Erythroblast (primary cell): ENCODE results near the gene GMDS.
A peak's percentile ranks its signal among the peaks of the same experiment; 100 is the strongest.

Source experiments
- DNase-seq, 2 experiments: peaks; one replicate each; lab custom pipeline; 2025; lab: John Stamatoyannopoulos, UW
- GATA1 ChIP-seq: IDR thresholded peaks from 2 replicates; pipeline ENCODE4 v1.6.1; 2011; ENCODE audit warnings: low read depth, mild to moderate bottlenecking, control low read depth, low read length, moderate library complexity
- POLR2A ChIP-seq: IDR thresholded peaks from 2 replicates; pipeline ENCODE4 v1.6.1; 2011; ENCODE audit warnings: mild to moderate bottlenecking, low read length

GMDS gene

GRCh38 chr6:1713016-1713600 is 532.3 kb downstream of the GMDS start:
- no peak for DNase-seq
- no peak for TF ChIP-seq POLR2A
- TF ChIP-seq GATA1, result no peak

GRCh38 chr6:1712451-1712850 is 533.0 kb downstream of the GMDS start:
- TF ChIP-seq GATA1, result no peak
- no peak for TF ChIP-seq POLR2A
- DNase-seq, result no peak

DNA sequence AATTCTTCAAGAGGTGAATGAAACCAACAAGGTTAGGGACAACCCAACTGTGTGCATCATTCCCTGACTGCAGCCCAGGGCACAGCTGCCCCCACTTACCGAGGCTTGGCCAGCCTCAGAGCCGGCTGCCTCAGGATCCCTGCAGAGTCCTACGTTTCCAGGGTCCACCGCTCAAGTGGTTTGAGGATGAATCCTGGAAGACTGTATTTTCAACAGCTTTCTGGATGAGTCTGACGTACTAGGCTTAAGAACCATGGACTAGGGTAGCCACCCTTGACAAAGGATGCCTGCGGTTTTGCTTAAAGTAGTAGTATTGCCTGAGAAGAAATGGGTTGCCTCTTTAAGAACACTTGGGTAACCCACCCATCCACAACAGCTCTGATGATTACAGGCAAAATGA is 534.3 kb downstream of the GMDS start:
- no peak for DNase-seq
- TF ChIP-seq GATA1, result no peak
- TF ChIP-seq POLR2A, result no peak

DNA sequence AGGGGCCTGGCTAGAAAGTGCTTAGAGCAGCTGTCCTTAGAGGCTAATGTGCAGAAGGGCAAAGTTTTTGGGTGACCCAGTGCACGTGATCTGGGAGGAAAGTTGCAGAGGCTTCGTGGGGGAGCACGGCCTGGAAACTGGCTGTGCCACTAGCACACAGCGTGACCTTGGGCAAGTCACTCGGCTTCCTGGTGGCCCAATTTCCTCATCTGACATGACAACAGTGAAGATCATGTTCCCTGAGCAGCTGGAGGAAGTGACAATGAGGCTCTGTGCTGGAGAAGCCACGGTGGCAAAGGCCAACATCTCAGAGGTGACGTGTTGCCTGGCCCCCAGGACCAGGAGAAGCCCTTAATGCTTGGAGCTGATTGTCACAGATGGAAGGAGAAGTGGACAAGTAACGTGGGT is 536.2 kb downstream of the GMDS start:
- TF ChIP-seq GATA1, result no peak

GRCh38 chr6:1708820-1709219 is 536.6 kb downstream of the GMDS start:
- TF ChIP-seq GATA1 (no peak), POLR2A (no peak)
- no peak for DNase-seq

More for the DNA sequence above, 536.2 kb downstream of the GMDS start:
- no peak for DNase-seq

DNA sequence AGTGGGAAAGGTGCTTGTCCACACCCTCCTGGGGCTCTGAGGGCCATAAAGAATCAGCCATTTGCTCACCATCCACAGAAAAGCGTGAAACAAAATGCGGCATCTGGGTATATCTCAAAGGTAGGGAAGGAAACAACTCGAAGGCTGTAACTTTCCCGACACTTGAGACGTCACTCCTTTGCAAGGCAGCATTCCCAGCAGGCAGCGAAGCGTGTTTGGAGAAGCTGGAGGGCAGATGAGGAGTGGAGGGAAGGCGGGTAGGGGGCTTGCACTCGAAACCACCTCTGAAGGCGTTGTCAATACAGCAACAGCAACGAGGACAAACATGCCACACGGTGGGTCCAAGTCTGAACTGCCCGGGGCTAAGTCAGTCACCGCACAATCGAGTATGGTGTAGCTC is 537.3 kb downstream of the GMDS start:
- TF ChIP-seq POLR2A, result no peak
- TF ChIP-seq GATA1, result no peak
- DNase-seq, result no peak

GRCh38 chr6:1705630-1706029 is 539.8 kb downstream of the GMDS start:
- DNase-seq, result no peak
- TF ChIP-seq GATA1, result no peak
- no peak for TF ChIP-seq POLR2A

GRCh38 chr6:1705183-1705582 is 540.2 kb downstream of the GMDS start:
- no peak for TF ChIP-seq GATA1
- TF ChIP-seq POLR2A, result no peak
- DNase-seq, result no peak

- no peak for DNase-seq
- no peak for TF ChIP-seq GATA1
- TF ChIP-seq POLR2A, result no peak
Observed at GRCh38 chr6:1704711-1705110, 540.7 kb downstream of the GMDS start.

GRCh38 chr6:1703923-1704322 is 541.5 kb downstream of the GMDS start:
- TF ChIP-seq POLR2A (no peak), GATA1 (no peak)
- no peak for DNase-seq

DNA sequence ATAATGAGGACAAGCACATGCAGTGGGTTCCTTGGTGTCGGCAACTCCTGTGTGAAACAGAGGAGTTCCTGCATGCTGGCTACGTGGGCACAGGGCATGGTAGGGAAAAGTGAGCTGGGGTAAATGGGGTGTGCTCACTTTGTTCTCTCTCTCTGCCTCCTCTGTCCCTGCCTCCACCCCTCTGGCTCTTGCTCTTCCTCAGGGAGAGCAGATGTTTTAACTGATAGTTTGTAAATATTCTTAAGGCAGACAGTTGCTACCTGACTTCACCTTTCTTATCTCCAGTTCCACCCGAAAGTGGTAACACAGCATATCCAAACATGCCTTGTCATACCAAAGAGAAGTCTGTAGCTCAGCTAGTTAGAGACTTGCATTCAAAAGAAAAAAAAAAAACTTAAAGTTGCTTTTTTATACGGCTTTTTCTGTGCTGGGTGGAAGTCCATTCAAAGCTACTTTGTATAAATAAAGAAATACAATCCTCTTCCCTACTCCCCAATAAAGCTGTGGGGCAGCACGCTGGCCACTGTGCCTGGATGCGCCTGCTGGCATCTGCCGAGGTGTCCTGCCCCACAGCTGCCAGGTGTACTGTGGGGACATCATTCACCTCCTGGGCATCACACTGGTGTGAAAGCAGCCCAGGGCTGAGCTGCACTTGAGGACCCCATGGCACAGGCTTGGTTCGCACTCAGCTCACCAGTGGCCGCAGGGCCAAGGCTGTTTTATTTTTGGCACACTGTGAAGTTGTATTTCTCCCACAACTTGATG is 542.1 kb downstream of the GMDS start:
- no peak for TF ChIP-seq POLR2A
- TF ChIP-seq GATA1, result no peak
- peak; percentile 5 to 24 for DNase-seq

- TF ChIP-seq POLR2A (no peak), GATA1 (no peak)
- DNase-seq, result no peak
Observed at GRCh38 chr6:1702580-1703051, 542.8 kb downstream of the GMDS start.

GRCh38 chr6:1701668-1702353 is 543.6 kb downstream of the GMDS start:
- no peak for DNase-seq
- TF ChIP-seq POLR2A (no peak), GATA1 (no peak)
